ENCODE data around the gene DHRSX. TPM values are rescaled to one million over a fixed set of nuclear protein-coding genes. Genes with fewer than 3 reads are reported as not detected.

DHRSX gene
- total RNA-seq, 4 donors from 2014 or later = 19.9 to 36.5 (median 24.2) TPM

- no peaks in the 10 kb centered on the region for H3K4me1 ChIP-seq
- 84 to 86% methylated on average over 7 of the region's 7 CpGs for WGBS, 2 donors
- TF ChIP-seq, protein P1, sequence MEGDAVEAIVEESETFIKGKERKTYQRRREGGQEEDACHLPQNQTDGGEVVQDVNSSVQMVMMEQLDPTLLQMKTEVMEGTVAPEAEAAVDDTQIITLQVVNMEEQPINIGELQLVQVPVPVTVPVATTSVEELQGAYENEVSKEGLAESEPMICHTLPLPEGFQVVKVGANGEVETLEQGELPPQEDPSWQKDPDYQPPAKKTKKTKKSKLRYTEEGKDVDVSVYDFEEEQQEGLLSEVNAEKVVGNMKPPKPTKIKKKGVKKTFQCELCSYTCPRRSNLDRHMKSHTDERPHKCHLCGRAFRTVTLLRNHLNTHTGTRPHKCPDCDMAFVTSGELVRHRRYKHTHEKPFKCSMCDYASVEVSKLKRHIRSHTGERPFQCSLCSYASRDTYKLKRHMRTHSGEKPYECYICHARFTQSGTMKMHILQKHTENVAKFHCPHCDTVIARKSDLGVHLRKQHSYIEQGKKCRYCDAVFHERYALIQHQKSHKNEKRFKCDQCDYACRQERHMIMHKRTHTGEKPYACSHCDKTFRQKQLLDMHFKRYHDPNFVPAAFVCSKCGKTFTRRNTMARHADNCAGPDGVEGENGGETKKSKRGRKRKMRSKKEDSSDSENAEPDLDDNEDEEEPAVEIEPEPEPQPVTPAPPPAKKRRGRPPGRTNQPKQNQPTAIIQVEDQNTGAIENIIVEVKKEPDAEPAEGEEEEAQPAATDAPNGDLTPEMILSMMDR (IDR thresholded peaks at IDR 0.05) = no peak
- TF ChIP-seq POLR2A (IDR thresholded peaks at IDR 0.05) = no peak
- DNase-seq = no peak
- intact Hi-C loops (cut with DNase I) = no loop called here
- no peak overlapping the region for H3K27ac ChIP-seq
- H3K36me3 ChIP-seq = no peaks in the 10 kb centered on the region
- no peaks in the 10 kb centered on the region for H3K9me3 ChIP-seq
- no peak overlapping the region for H3K4me3 ChIP-seq (replicated peaks in 1 of 3)
- H3K27me3 ChIP-seq = no peaks in the 10 kb centered on the region
Measured at GRCh38 chrX:2188840-2189239, 311.9 kb downstream of the DHRSX start.

DNA sequence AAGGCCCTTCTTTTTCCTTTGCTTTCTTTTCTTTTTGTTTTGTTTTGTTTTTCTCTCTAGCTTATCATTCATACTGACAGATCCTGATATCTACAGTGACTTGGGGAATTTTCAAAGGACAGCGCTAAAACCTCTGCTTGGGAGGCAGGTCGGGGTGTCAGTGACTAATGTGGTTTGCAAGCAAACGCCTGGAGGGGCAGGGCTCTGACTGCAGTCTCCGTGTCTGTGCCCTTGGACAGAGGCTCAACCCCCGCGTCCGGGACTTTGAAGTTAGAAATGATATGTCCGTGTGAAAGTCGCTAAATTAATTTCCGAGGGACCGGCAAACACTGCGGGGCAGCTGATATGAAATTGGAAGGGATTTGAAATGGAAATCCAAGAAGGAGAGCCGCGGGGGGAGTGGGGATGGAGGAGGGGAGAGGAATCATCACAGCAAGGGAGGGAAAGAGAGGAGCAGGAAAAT is 312.4 kb downstream of the DHRSX start:
- DNase-seq = no peak
- H3K4me1 ChIP-seq = no peaks in the 10 kb centered on the region
- no peaks in the 10 kb centered on the region for H3K27me3 ChIP-seq
- no peak for TF ChIP-seq POLR2A (IDR thresholded peaks at IDR 0.05)
- TF ChIP-seq, protein P1 (IDR thresholded peaks at IDR 0.05) = no peak
- no peak overlapping the region for H3K27ac ChIP-seq
- 32 to 55% methylated on average over 14 of the region's 14 CpGs for WGBS, 2 donors
- no peaks in the 10 kb centered on the region for H3K9me3 ChIP-seq
- no peaks in the 10 kb centered on the region for H3K36me3 ChIP-seq
- intact Hi-C loops (cut with DNase I) = no loop called here
- no peak overlapping the region for H3K4me3 ChIP-seq (replicated peaks in 1 of 3)

- no peak for DNase-seq
- Histone ChIP-seq H3K27ac (no peak overlapping the region), H3K27me3 (no peaks in the 10 kb centered on the region), H3K9me3 (no peaks in the 10 kb centered on the region), H3K36me3 (no peaks in the 10 kb centered on the region), H3K4me3 (replicated peaks in 1 of 3) (no peak overlapping the region), H3K4me1 (no peaks in the 10 kb centered on the region)
- intact Hi-C loops (cut with DNase I) = no loop called here
- TF ChIP-seq, protein P1 (IDR thresholded peaks at IDR 0.05) = no peak
- no peak for TF ChIP-seq POLR2A (IDR thresholded peaks at IDR 0.05)
- WGBS, 2 donors = 86 to 89% methylated on average over 10 to 15 of the region's 15 CpGs
Measured at GRCh38 chrX:2187352-2188115, 313.2 kb downstream of the DHRSX start.

DNA sequence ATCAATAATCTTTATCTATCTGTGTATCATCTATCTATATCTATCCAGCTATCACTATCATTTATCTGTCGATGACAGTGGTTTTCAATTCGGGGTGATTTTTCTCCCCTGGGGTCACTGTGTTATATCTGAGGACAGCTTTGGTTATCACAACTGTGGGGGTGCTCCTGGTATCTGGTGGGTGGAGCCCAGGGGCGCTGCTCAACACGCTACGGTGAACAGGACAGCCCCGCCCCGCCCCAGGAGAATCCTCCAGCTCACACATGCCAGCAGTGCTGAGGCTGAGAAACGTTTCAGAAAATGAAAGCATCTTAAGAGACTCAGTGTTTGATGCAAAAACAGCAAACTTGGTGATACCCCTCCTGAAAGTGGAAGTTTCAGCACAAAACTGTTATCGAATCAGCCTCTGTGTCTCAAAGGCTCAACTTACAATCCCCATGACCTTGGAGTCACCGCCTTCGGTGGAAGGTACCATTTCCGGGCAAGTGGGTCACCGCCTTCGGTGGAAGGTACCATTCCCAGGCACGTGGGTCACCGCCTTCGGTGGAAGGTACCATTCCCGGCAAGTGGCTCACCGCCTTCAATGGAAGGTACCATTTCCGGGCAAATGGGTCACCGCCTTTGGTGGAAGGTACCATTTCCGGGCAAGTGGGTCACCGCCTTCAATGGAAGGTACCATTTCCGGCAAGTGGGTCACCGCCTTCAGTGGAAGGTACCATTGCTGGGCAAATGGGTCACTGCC is 315.3 kb downstream of the DHRSX start:
- H3K36me3 ChIP-seq = no peaks in the 10 kb centered on the region

More for the DNA sequence above, 315.3 kb downstream of the DHRSX start:
- intact Hi-C loops (cut with DNase I) = no loop called here
- DNase-seq = no peak
- Histone ChIP-seq H3K9me3 (no peaks in the 10 kb centered on the region), H3K27me3 (no peaks in the 10 kb centered on the region), H3K4me3 (replicated peaks in 1 of 3) (no peak overlapping the region), H3K27ac (no peak overlapping the region), H3K4me1 (no peaks in the 10 kb centered on the region)
- 96 to 97% methylated on average over 23 to 25 of the region's 25 CpGs for WGBS, 2 donors
- TF ChIP-seq POLR2A (IDR thresholded peaks at IDR 0.05) = no peak
- TF ChIP-seq, protein P1 (IDR thresholded peaks at IDR 0.05) = no peak

All from thyroid gland (tissue), 4 donors.